ENCODE measurements around the gene SPDYE3. TPM values are rescaled to one million over a fixed set of nuclear protein-coding genes. Genes with fewer than 3 reads are reported as not detected.

Gene SPDYE3
- total and polyA plus RNA-seq, 2 of the 4 experiments (the other 2 are of a cell fraction): not detected

DNA sequence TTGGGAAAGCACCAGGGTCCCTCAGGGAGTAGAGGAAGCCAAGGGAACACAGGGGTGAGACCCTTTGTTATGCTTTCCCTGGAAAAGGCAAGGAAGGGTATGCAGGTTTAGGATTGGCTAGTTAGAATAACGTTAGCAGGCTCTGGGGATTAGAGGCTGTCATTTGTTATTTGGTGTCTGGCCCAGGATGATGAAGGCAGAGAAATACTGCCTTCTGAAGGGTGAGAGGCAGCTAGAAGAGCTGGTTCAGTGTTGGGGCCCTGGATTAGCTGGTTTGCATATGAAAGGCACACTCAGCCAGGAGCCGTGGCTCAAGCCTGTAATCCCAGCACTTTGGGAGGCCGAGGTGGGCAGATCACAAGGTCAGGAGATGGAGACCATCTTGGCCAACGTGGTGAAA, 62.8 kb downstream of the SPDYE3 start:
- ChIA-PET CTCF (no interaction called here), POLR2A (ENCODE audit: unreplicated experiment) (no interaction called here)
- no peak overlapping the region for H3K4me2 ChIP-seq (ENCODE audit: low read depth, low read length)
- H4K5ac ChIP-seq (ENCODE audit: low read depth, low read length): no peak overlapping the region
- DNase-seq (no peak), ATAC-seq (ENCODE audit: low read depth) (no peak)
- no TSS peak for BruUV-seq (replicated peaks)
- in situ Hi-C loops (cut with MboI; ENCODE audit: low sequenced_read_pairs): no loop called here
- no peak overlapping the region for H2AK5ac ChIP-seq (ENCODE audit: low read depth, low read length)
- no peaks in the 10 kb centered on the region for H3K27me3 ChIP-seq (ENCODE audit: control insufficient read depth, insufficient read depth, low read length)
- H3K4me1 ChIP-seq (ENCODE audit: control insufficient read depth, insufficient read depth, low read length): peaks cover 8% of the 10 kb centered on the region
- H4K20me1 ChIP-seq (ENCODE audit: insufficient read depth, low read length): no peaks in the 10 kb centered on the region
- H2BK15ac ChIP-seq (ENCODE audit: low read depth, low read length): no peak overlapping the region
- H3K4ac ChIP-seq (ENCODE audit: low read depth, low read length): no peak overlapping the region
- no peak overlapping the region for H3K18ac ChIP-seq (ENCODE audit: low read depth, low read length)
- no peak overlapping the region for H2BK20ac ChIP-seq (ENCODE audit: low read depth, low read length)
- no peak overlapping the region for H2AK9ac ChIP-seq (replicated peaks; ENCODE audit: low read depth, low read length, poor library complexity)
- H3K4me3 ChIP-seq (ENCODE audit: insufficient read depth, low read depth, low read length): no peak overlapping the region
- no peak overlapping the region for H2AFZ ChIP-seq (replicated peaks; ENCODE audit: low read length, poor library complexity)
- no peak overlapping the region for H3K9ac ChIP-seq (ENCODE audit: low read depth, low read length)
- no peak overlapping the region for H3K27ac ChIP-seq (ENCODE audit: insufficient read depth, low read length)
- no peaks in the 10 kb centered on the region for H3K79me1 ChIP-seq (ENCODE audit: low read depth in 1 of 2, low read length in 2 of 2)
- no peak overlapping the region for H3K14ac ChIP-seq (replicated peaks; ENCODE audit: low read depth, low read length)
- dilution Hi-C loops (cut with HindIII; ENCODE audit: low sequenced_read_pairs, unreplicated experiment): no loop called here
- WGBS, 2 experiments (ENCODE audit: extremely low coverage in 2 of 2, insufficient read length in 1 of 2): 0% methylated on average over 1 of the region's 4 CpGs; no CpG with 5 or more reads in 1 of the 2 experiments
- no peak overlapping the region for H3K56ac ChIP-seq (ENCODE audit: extremely low read depth, insufficient read depth, low read length)
- H2BK5ac ChIP-seq (ENCODE audit: low read depth, low read length, poor library complexity, severe bottlenecking): no peak overlapping the region
- peaks cover 3% of the 10 kb centered on the region; the same call in 1 of the 2 replicates for H3K36me3 ChIP-seq (ENCODE audit: control insufficient read depth, insufficient read depth, low read length)
- no peaks in the 10 kb centered on the region for H3K9me3 ChIP-seq (ENCODE audit: control insufficient read depth, insufficient read depth, low read length)
- H4K91ac ChIP-seq (ENCODE audit: insufficient read depth, low read depth, low read length): no peak overlapping the region
- no peak overlapping the region for H2BK120ac ChIP-seq (ENCODE audit: low read depth, low read length)
- intact Hi-C loops (cut with micrococcal nuclease): no loop called here
- H3K23ac ChIP-seq (ENCODE audit: low read depth, low read length): no peak overlapping the region
- TF ChIP-seq, protein P1, sequence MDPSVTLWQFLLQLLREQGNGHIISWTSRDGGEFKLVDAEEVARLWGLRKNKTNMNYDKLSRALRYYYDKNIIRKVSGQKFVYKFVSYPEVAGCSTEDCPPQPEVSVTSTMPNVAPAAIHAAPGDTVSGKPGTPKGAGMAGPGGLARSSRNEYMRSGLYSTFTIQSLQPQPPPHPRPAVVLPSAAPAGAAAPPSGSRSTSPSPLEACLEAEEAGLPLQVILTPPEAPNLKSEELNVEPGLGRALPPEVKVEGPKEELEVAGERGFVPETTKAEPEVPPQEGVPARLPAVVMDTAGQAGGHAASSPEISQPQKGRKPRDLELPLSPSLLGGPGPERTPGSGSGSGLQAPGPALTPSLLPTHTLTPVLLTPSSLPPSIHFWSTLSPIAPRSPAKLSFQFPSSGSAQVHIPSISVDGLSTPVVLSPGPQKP (IDR thresholded peaks at IDR 0.05; ENCODE audit: borderline replicate concordance, low read depth, low read length): no peak
- no peak for TF ChIP-seq NFE2L2 (IDR thresholded peaks at IDR 0.05; ENCODE audit: low read depth, low read length)
- TF ChIP-seq MXI1 (IDR thresholded peaks at IDR 0.05; ENCODE audit: borderline replicate concordance, low read depth, low read length): no peak
- TF ChIP-seq BHLHE40 (IDR thresholded peaks at IDR 0.05; ENCODE audit: low read depth, low read length): no peak
- TF ChIP-seq RCOR1 (IDR thresholded peaks at IDR 0.05; ENCODE audit: insufficient replicate concordance, low read length): no peak
- TF ChIP-seq, protein P2, sequence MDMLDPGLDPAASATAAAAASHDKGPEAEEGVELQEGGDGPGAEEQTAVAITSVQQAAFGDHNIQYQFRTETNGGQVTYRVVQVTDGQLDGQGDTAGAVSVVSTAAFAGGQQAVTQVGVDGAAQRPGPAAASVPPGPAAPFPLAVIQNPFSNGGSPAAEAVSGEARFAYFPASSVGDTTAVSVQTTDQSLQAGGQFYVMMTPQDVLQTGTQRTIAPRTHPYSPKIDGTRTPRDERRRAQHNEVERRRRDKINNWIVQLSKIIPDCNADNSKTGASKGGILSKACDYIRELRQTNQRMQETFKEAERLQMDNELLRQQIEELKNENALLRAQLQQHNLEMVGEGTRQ (IDR thresholded peaks at IDR 0.05; ENCODE audit: low read depth, low read length): no peak
- TF ChIP-seq POLR2A (IDR thresholded peaks at IDR 0.05; ENCODE audit: low read depth, low read length): no peak
- TF ChIP-seq SMC3 (IDR thresholded peaks at IDR 0.05; ENCODE audit: low read depth, low read length): no peak
- no peak for TF ChIP-seq CHD1 (IDR thresholded peaks at IDR 0.05; ENCODE audit: low read depth, low read length)
- no peak for TF ChIP-seq FOS (IDR thresholded peaks at IDR 0.05; ENCODE audit: low read depth, low read length)
- no peak for TF ChIP-seq RFX5 (IDR thresholded peaks at IDR 0.05; ENCODE audit: low read depth, low read length)
- TF ChIP-seq CEBPB (IDR thresholded peaks at IDR 0.05; ENCODE audit: low read depth, low read length): no peak
- TF ChIP-seq, protein P3, sequence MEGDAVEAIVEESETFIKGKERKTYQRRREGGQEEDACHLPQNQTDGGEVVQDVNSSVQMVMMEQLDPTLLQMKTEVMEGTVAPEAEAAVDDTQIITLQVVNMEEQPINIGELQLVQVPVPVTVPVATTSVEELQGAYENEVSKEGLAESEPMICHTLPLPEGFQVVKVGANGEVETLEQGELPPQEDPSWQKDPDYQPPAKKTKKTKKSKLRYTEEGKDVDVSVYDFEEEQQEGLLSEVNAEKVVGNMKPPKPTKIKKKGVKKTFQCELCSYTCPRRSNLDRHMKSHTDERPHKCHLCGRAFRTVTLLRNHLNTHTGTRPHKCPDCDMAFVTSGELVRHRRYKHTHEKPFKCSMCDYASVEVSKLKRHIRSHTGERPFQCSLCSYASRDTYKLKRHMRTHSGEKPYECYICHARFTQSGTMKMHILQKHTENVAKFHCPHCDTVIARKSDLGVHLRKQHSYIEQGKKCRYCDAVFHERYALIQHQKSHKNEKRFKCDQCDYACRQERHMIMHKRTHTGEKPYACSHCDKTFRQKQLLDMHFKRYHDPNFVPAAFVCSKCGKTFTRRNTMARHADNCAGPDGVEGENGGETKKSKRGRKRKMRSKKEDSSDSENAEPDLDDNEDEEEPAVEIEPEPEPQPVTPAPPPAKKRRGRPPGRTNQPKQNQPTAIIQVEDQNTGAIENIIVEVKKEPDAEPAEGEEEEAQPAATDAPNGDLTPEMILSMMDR (conservative IDR thresholded peaks at IDR 0.05; ENCODE audit: low read depth, low read length): no peak
- 0 out of 2 replicates have a peak, but pooled peaks cover 6% of the 10 kb centered on the region for H3K9me1 ChIP-seq (ENCODE audit: insufficient read depth, low read length)
- H4K8ac ChIP-seq (ENCODE audit: low read depth in 2 of 2, low read length in 2 of 2): no peak overlapping the region
